Upper lobe of right lung (tissue), 1 donor: ENCODE measurements around the gene WWC1. TPM values are rescaled to one million over a fixed set of nuclear protein-coding genes. Genes with fewer than 3 reads are reported as not detected.
A peak's percentile ranks its signal among the peaks of the same experiment; 100 is the strongest.
"Not testable (repeated sequence)": the region's sequence is repeated elsewhere in the genome, so short reads cannot be mapped to it uniquely, and the experiment has no call there.

Experiments
- ATAC-seq: fragments of 200-7000 bp; cut with Tn5 transposase; one replicate; pipeline ENCODE4 v1.9.1; 2020; ENCODE audit warnings: mild to moderate bottlenecking, moderate library complexity
- DNase-seq: peaks from one replicate; pipeline ENCODE4 v3.0.0-alpha.2; 2020
- H3K27ac ChIP-seq: fragments of 200-600 bp; one replicate; pipeline ENCODE4 v1.8.0; 2022
- H3K27me3 ChIP-seq: fragments of 200-600 bp; one replicate; pipeline ENCODE4 v1.8.0; 2022; ENCODE audit warnings: mild to moderate bottlenecking
- H3K36me3 ChIP-seq: fragments of 200-600 bp; one replicate; pipeline ENCODE4 v1.8.0; 2022
- H3K4me1 ChIP-seq: fragments of 200-600 bp; one replicate; pipeline ENCODE4 v1.8.0; 2022
- H3K4me3 ChIP-seq: fragments of 200-600 bp; one replicate; pipeline ENCODE4 v1.8.0; 2022; ENCODE audit warnings: mild to moderate bottlenecking
- H3K9me3 ChIP-seq: fragments of 200-600 bp; one replicate; pipeline ENCODE4 v1.8.0; 2022
- intact Hi-C: fragments of 100-400 bp; cut with DNase I; formaldehyde crosslinking; loops from one replicate; pipeline ENCODE4 v1.11.0; 2022
- total RNA-seq: library from RNA; stranded (reverse); fragmentation: NEBNext Ultra II Directional; extraction: Animal tissue kit (Norgen Biotek cat#: 25700); gene quantifications from one replicate; pipeline ENCODE4 v1.2.1, GENCODE V29; 2021
- TF ChIP-seq, protein P1 (sequence below): fragments of 200-600 bp; IDR thresholded peaks from one replicate; pipeline ENCODE4 v1.8.0; 2022; ENCODE audit warnings: antibody characterized with exemption
- donor health status: DM: no; HTN: yes; CAD: no; lungs with severe emphysema.

Gene WWC1
- total RNA-seq, 1 donor from 2014 or later = 94.2 TPM

DNA sequence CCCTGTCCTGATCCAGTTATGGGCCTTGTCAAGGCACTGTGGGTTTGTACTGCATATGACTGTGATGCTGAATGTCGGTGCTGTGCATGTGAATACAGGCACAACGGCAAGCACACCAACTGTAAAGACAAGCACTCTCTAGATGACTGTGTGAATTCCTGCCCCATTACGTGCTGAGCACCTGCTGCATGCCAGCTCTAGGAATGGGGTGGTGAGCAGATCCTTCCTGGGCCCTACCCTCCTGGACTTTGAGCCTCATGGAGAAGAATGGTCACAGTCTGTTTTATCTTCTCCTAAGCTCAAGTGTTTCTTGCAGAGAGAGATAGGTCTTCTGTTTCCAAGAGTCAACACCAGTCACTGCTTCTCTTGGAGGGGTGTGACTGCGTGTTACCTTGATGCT lies 138.9 kb downstream of the WWC1 start:
- no peaks in the 10 kb centered on the region for H3K9me3 ChIP-seq
- no peaks in the 10 kb centered on the region for H3K4me1 ChIP-seq
- H3K27ac ChIP-seq = no peak overlapping the region
- H3K36me3 ChIP-seq = peaks cover 12% of the 10 kb centered on the region
- H3K4me3 ChIP-seq = no peak overlapping the region
- no peaks in the 10 kb centered on the region for H3K27me3 ChIP-seq
- no peak for DNase-seq
- peak; percentile 68 for ATAC-seq
- intact Hi-C loops = no loop called here
- TF ChIP-seq, protein P1, sequence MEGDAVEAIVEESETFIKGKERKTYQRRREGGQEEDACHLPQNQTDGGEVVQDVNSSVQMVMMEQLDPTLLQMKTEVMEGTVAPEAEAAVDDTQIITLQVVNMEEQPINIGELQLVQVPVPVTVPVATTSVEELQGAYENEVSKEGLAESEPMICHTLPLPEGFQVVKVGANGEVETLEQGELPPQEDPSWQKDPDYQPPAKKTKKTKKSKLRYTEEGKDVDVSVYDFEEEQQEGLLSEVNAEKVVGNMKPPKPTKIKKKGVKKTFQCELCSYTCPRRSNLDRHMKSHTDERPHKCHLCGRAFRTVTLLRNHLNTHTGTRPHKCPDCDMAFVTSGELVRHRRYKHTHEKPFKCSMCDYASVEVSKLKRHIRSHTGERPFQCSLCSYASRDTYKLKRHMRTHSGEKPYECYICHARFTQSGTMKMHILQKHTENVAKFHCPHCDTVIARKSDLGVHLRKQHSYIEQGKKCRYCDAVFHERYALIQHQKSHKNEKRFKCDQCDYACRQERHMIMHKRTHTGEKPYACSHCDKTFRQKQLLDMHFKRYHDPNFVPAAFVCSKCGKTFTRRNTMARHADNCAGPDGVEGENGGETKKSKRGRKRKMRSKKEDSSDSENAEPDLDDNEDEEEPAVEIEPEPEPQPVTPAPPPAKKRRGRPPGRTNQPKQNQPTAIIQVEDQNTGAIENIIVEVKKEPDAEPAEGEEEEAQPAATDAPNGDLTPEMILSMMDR = no peak

GRCh38 chr5:168432903-168433302 lies 141.5 kb downstream of the WWC1 start:
- Histone ChIP-seq H3K27ac (no peak overlapping the region), H3K4me3 (no peak overlapping the region), H3K27me3 (no peaks in the 10 kb centered on the region), H3K36me3 (peaks cover 12% of the 10 kb centered on the region), H3K9me3 (no peaks in the 10 kb centered on the region), H3K4me1 (no peaks in the 10 kb centered on the region)
- DNase-seq = no peak
- ATAC-seq = no peak
- intact Hi-C loops = no loop called here
- TF ChIP-seq, protein P1 = no peak

- no peaks in the 10 kb centered on the region for H3K27me3 ChIP-seq
- no peak for DNase-seq
- H3K27ac ChIP-seq = no peak overlapping the region
- H3K9me3 ChIP-seq = no peaks in the 10 kb centered on the region
- H3K36me3 ChIP-seq = peaks cover 12% of the 10 kb centered on the region
- TF ChIP-seq, protein P1 = no peak
- no peak overlapping the region for H3K4me3 ChIP-seq
- ATAC-seq = no peak
- intact Hi-C loops = no loop called here
- no peaks in the 10 kb centered on the region for H3K4me1 ChIP-seq
These were observed 142.6 kb downstream of the WWC1 start for GRCh38 chr5:168434001-168434400.

GRCh38 chr5:168434746-168435321 lies 143.4 kb downstream of the WWC1 start:
- Histone ChIP-seq H3K4me3 (no peak overlapping the region), H3K36me3 (peaks cover 9% of the 10 kb centered on the region), H3K27me3 (no peaks in the 10 kb centered on the region), H3K9me3 (no peaks in the 10 kb centered on the region), H3K27ac (no peak overlapping the region), H3K4me1 (no peaks in the 10 kb centered on the region)
- TF ChIP-seq, protein P1 = no peak
- DNase-seq (no peak), ATAC-seq (no peak)
- intact Hi-C loops = no loop called here

- intact Hi-C loops, H3K27ac ChIP-seq, H3K9me3 ChIP-seq, H3K36me3 ChIP-seq, H3K4me1 ChIP-seq, ATAC-seq, DNase-seq, H3K4me3 ChIP-seq, H3K27me3 ChIP-seq: not testable (repeated sequence)
These were observed 143.9 kb downstream of the WWC1 start for GRCh38 chr5:168435340-168435739.

- H3K36me3 ChIP-seq = no peaks in the 10 kb centered on the region
- no peaks in the 10 kb centered on the region for H3K4me1 ChIP-seq
- H3K4me3 ChIP-seq = no peak overlapping the region
- DNase-seq (no peak), ATAC-seq (no peak)
- TF ChIP-seq, protein P1 = no peak
- H3K27me3 ChIP-seq = no peaks in the 10 kb centered on the region
- H3K9me3 ChIP-seq = no peaks in the 10 kb centered on the region
- intact Hi-C loops = no loop called here
- no peak overlapping the region for H3K27ac ChIP-seq
These were observed 146.9 kb downstream of the WWC1 start for GRCh38 chr5:168438349-168438748.
